ENCODE results near the gene METTL21A.

Gene METTL21A

DNA sequence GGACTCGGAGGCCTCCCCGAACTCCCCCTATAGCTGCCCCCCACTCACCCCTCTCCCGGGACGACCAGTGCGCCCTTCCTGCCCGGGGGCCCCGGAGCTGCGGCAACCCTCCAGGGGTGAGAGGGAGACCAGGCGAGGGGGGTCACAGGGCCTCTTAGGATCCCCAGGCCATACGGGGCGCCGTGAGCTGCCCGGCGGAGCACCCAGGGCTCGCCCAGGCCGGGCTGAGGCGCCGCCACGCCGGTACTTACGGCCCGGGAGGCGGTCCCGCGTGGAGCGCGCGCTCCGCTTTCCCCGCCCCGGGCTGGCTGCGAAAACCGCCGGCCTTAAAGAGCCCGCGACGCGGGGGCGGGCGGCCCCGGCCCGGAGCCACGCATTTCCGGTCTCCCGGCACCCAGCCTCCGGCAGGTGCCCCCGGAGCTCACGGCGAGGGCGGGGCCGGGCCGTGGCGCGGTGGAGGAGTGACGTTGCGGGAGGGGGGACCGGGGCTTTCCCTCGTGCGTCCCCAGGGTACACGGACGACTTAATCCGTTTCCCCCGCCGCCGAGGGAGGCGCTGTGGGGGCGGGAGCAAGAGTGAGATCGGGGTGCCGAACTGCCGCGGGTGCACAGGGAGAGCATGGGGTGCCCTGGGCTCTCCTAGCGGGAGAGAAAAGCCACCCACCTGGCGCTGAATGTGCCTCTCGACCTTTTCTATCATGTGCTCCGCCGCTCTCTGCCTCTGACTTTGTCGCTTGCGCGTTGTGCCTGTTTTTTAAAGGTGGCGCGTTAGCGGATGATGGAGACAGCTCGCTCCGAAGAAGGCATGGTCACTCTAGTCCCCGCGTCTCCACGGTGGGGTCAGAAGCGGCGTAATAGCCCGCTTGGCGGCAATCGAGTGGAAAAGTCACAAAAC lies at the start of gene METTL21A:
Gene METTL21A (minus strand): TSS at position 381 of the 894 bp plus-strand sequence. CDS start 1,019 bp downstream, outside the sequence.
- DNase-seq (ENCODE audit: low read depth), result peak; percentile 99
- peak within 1 kb of the TSS; percentile 90 for H3K4me3 ChIP-seq (ENCODE audit: low read depth, low read length)
- TF ChIP-seq MAX (IDR thresholded peaks at IDR 0.05; ENCODE audit: low read depth, low read length) (peak; percentile 54; the same call in 1 of the 2 replicates), POLR2A (IDR thresholded peaks at IDR 0.05; ENCODE audit: extremely low read depth, insufficient read length) (peak; percentile 53), MYC (IDR thresholded peaks at IDR 0.05; ENCODE audit: low read depth, low read length) (peak; percentile 89)
- TF ChIP-seq, protein P1, sequence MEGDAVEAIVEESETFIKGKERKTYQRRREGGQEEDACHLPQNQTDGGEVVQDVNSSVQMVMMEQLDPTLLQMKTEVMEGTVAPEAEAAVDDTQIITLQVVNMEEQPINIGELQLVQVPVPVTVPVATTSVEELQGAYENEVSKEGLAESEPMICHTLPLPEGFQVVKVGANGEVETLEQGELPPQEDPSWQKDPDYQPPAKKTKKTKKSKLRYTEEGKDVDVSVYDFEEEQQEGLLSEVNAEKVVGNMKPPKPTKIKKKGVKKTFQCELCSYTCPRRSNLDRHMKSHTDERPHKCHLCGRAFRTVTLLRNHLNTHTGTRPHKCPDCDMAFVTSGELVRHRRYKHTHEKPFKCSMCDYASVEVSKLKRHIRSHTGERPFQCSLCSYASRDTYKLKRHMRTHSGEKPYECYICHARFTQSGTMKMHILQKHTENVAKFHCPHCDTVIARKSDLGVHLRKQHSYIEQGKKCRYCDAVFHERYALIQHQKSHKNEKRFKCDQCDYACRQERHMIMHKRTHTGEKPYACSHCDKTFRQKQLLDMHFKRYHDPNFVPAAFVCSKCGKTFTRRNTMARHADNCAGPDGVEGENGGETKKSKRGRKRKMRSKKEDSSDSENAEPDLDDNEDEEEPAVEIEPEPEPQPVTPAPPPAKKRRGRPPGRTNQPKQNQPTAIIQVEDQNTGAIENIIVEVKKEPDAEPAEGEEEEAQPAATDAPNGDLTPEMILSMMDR (IDR thresholded peaks at IDR 0.05; ENCODE audit: low read depth, low read length), result peak; percentile 44

GRCh38 chr2:207674826-207675225 lies 49.6 kb upstream of the METTL21A start:
- no peak for DNase-seq (ENCODE audit: low read depth)
- no peak overlapping the region for H3K4me3 ChIP-seq (ENCODE audit: low read depth, low read length)
- TF ChIP-seq MYC (IDR thresholded peaks at IDR 0.05; ENCODE audit: low read depth, low read length) (no peak), MAX (IDR thresholded peaks at IDR 0.05; ENCODE audit: low read depth, low read length) (no peak), POLR2A (IDR thresholded peaks at IDR 0.05; ENCODE audit: extremely low read depth, insufficient read length) (no peak)
- TF ChIP-seq, protein P1 (IDR thresholded peaks at IDR 0.05; ENCODE audit: low read depth, low read length), result no peak

DNA sequence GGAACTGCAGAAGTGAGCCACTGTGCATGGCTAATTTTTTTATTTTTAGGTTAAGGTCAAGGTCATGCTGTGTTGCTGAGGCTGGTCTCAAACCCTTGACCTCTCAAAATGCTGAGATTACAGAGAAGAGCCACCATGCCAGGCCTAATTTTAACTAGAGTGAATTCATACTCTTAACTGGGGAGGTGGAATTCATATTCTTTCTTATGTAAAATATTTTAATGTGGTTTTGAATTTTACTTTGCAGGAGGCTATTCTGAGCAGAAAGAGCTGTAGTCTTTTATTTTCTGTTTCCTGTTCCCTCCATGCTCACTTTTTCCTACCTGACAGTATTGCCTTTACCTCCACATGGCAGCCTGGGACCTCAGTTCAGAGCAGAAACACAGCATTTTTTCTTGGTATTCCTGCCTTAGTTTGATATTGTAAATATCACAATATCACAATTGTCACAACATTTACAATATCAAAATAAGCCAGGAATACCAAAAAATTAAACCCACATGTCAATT lies 49.1 kb upstream of the METTL21A start:
- DNase-seq (ENCODE audit: low read depth), result no peak
- TF ChIP-seq, protein P1 (IDR thresholded peaks at IDR 0.05; ENCODE audit: low read depth, low read length), result no peak
- TF ChIP-seq MYC (IDR thresholded peaks at IDR 0.05; ENCODE audit: low read depth, low read length), result no peak
- no peak for TF ChIP-seq POLR2A (IDR thresholded peaks at IDR 0.05; ENCODE audit: extremely low read depth, insufficient read length)
- no peak for TF ChIP-seq MAX (IDR thresholded peaks at IDR 0.05; ENCODE audit: low read depth, low read length)

DNA sequence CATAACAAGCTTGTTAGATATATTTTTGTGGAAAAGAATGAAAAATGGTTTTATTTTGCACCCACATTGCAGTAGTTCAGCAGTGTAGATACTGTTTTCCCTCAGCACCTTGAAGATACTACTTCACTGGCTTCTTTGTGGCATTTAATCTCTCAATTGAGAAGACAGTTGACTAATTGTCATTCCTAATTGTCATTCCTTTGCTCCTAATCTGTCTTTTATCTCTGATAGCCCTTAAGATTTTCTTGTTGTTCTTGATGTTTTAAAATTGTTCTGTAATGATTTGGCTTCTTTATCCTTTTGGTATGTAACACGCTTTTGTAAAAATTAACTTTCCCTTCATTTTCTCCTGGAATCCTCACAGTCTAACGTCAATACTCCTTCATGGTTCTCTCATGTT lies 48.2 kb upstream of the METTL21A start:
- DNase-seq (ENCODE audit: low read depth), result no peak
- H3K4me3 ChIP-seq (ENCODE audit: low read depth, low read length), result no peak overlapping the region
- TF ChIP-seq MYC (IDR thresholded peaks at IDR 0.05; ENCODE audit: low read depth, low read length) (no peak), MAX (IDR thresholded peaks at IDR 0.05; ENCODE audit: low read depth, low read length) (no peak), POLR2A (IDR thresholded peaks at IDR 0.05; ENCODE audit: extremely low read depth, insufficient read length) (no peak)
- TF ChIP-seq, protein P1 (IDR thresholded peaks at IDR 0.05; ENCODE audit: low read depth, low read length), result no peak

More for the DNA sequence above, 49.1 kb upstream of the METTL21A start:
- no peak overlapping the region for H3K4me3 ChIP-seq (ENCODE audit: low read depth, low read length)

GRCh38 chr2:207670887-207671286 lies 45.7 kb upstream of the METTL21A start:
- peak; percentile 29 for DNase-seq (ENCODE audit: low read depth)
- TF ChIP-seq MAX (IDR thresholded peaks at IDR 0.05; ENCODE audit: low read depth, low read length) (no peak), MYC (IDR thresholded peaks at IDR 0.05; ENCODE audit: low read depth, low read length) (no peak), POLR2A (IDR thresholded peaks at IDR 0.05; ENCODE audit: extremely low read depth, insufficient read length) (no peak)
- TF ChIP-seq, protein P1 (IDR thresholded peaks at IDR 0.05; ENCODE audit: low read depth, low read length), result no peak
- no peak overlapping the region for H3K4me3 ChIP-seq (ENCODE audit: low read depth, low read length)
